ENCODE measurements around the gene KLK12.

DNA sequence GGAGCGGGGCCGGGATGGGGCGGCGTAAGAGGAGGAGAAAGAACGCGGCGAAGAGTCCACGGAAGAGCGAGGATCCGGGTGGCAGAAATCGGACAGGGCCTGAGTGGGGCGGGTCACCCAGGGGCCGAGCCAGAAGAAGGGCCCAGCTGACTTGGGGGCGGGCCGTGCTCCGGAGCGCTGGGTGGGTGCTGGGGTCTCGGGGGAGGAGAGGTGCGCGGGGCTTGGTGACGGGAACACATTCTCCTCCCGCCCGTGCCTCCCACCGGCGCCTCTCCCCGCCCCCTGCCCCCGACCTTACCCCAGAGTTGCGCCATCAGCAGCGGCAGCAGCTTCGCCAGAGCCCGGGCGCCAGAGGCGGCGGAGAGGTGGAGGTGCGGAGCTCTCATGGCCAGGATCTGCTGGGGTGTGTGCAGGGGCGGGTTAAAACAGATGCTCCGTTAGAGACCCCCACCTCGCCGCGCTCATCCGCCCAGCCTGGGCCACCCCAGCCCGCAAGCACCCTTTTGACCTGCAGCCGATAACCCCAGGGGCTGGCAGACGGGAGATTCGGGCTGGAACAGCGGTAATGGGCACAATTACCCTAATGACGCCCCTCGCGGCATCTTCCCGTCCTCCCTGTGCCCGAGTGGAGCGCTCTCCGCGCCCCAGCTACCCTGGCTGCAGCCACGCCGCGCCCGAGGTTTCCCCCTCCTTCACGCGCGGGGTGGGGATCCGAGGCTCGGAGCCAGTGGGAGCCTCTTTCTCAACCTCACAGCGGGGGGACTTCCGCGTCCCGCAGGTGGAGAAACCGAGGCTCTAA lies 15.9 kb downstream of the KLK12 start:
- no peak for TF ChIP-seq TBP (CRISPR knock-in tag; IDR thresholded peaks at IDR 0.05)
- TF ChIP-seq FOXJ3 (CRISPR knock-in tag; IDR thresholded peaks at IDR 0.05; ENCODE audit: borderline replicate concordance): no peak
- TF ChIP-seq EP300 (IDR thresholded peaks at IDR 0.05; ENCODE audit: low read depth in 2 of 2, low read length in 2 of 2): no peak
- TF ChIP-seq EP300 (CRISPR knock-in tag; IDR thresholded peaks at IDR 0.05; ENCODE audit: borderline replicate concordance): no peak
- no peak for TF ChIP-seq HDAC6 (IDR thresholded peaks at IDR 0.05; ENCODE audit: low read depth, low read length)
- no peak for TF ChIP-seq FOXM1 (CRISPR knock-in tag; IDR thresholded peaks at IDR 0.05)
- no peak for TF ChIP-seq MEIS1 (CRISPR knock-in tag; IDR thresholded peaks at IDR 0.05; ENCODE audit: borderline replicate concordance)
- TF ChIP-seq, protein P1, sequence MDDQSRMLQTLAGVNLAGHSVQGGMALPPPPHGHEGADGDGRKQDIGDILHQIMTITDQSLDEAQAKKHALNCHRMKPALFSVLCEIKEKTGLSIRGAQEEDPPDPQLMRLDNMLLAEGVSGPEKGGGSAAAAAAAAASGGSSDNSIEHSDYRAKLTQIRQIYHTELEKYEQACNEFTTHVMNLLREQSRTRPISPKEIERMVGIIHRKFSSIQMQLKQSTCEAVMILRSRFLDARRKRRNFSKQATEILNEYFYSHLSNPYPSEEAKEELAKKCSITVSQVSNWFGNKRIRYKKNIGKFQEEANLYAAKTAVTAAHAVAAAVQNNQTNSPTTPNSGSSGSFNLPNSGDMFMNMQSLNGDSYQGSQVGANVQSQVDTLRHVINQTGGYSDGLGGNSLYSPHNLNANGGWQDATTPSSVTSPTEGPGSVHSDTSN (CRISPR knock-in tag; IDR thresholded peaks at IDR 0.05; ENCODE audit: borderline replicate concordance): no peak

Data from HepG2 (cell line).